ENCODE measurements around the gene TMPRSS11A. TPM values are rescaled to one million over a fixed set of nuclear protein-coding genes. Genes with fewer than 3 reads are reported as not detected.

The TMPRSS11A gene
- total RNA-seq, 4 donors from 2014 or later = not detected

GRCh38 chr4:67941074-67941473 is 22.2 kb downstream of the TMPRSS11A start:
- intact Hi-C loops (cut with DNase I; ENCODE audit: low total_unique reads) (no loop called here), in situ Hi-C loops (cut with MboI; ENCODE audit: low sequenced_read_pairs in 4 of 4) (no loop called here)
- Histone ChIP-seq H3K4me1 (no peaks in the 10 kb centered on the region), H3K27ac (no peak overlapping the region), H3K4me3 (no peak overlapping the region), H3K36me3 (no peaks in the 10 kb centered on the region), H3K27me3 (no peaks in the 10 kb centered on the region), H3K9me3 (peaks cover 0 to 5% (median 0%) of the 10 kb centered on the region in 3 donors)
- no peak for TF ChIP-seq CTCF (IDR thresholded peaks at IDR 0.05 in 4 of 5, conservative IDR thresholded peaks at IDR 0.05 in 1 of 5)
- no peak for TF ChIP-seq POLR2A (IDR thresholded peaks at IDR 0.05)
- ATAC-seq = no peak
- DNase-seq = no peak

GRCh38 chr4:67940506-67940905 is 22.8 kb downstream of the TMPRSS11A start:
- intact Hi-C loops (cut with DNase I; ENCODE audit: low total_unique reads) (no loop called here), in situ Hi-C loops (cut with MboI; ENCODE audit: low sequenced_read_pairs in 4 of 4) (no loop called here)
- no peaks in the 10 kb centered on the region for H3K36me3 ChIP-seq
- no peak overlapping the region for H3K4me3 ChIP-seq
- H3K9me3 ChIP-seq = peaks cover 0 to 5% (median 0%) of the 10 kb centered on the region in 3 donors
- no peaks in the 10 kb centered on the region for H3K27me3 ChIP-seq
- ATAC-seq = no peak
- no peaks in the 10 kb centered on the region for H3K4me1 ChIP-seq
- TF ChIP-seq CTCF (IDR thresholded peaks at IDR 0.05 in 4 of 5, conservative IDR thresholded peaks at IDR 0.05 in 1 of 5) = no peak
- TF ChIP-seq POLR2A (IDR thresholded peaks at IDR 0.05) = no peak
- H3K27ac ChIP-seq = no peak overlapping the region
- DNase-seq = no peak

- Histone ChIP-seq H3K27me3 (no peaks in the 10 kb centered on the region), H3K36me3 (no peaks in the 10 kb centered on the region), H3K4me1 (no peaks in the 10 kb centered on the region), H3K9me3 (peaks cover 0 to 5% (median 0%) of the 10 kb centered on the region in 3 donors), H3K4me3 (no peak overlapping the region), H3K27ac (no peak overlapping the region)
- DNase-seq (no peak), ATAC-seq (no peak)
- TF ChIP-seq POLR2A (IDR thresholded peaks at IDR 0.05) = no peak
- no peak for TF ChIP-seq CTCF (IDR thresholded peaks at IDR 0.05 in 4 of 5, conservative IDR thresholded peaks at IDR 0.05 in 1 of 5)
- in situ Hi-C loops (cut with MboI; ENCODE audit: low sequenced_read_pairs in 4 of 4) (no loop called here), intact Hi-C loops (cut with DNase I; ENCODE audit: low total_unique reads) (no loop called here)
These were observed 24.1 kb downstream of the TMPRSS11A start for GRCh38 chr4:67939195-67939594.

GRCh38 chr4:67935888-67936287 is 27.4 kb downstream of the TMPRSS11A start:
- Histone ChIP-seq H3K4me3 (no peak overlapping the region), H3K9me3 (peaks cover 0 to 5% (median 0%) of the 10 kb centered on the region in 3 donors), H3K27ac (no peak overlapping the region), H3K4me1 (no peaks in the 10 kb centered on the region), H3K27me3 (no peaks in the 10 kb centered on the region), H3K36me3 (no peaks in the 10 kb centered on the region)
- DNase-seq (no peak), ATAC-seq (no peak)
- intact Hi-C loops (cut with DNase I; ENCODE audit: low total_unique reads) = no loop called here
- TF ChIP-seq POLR2A (IDR thresholded peaks at IDR 0.05) (no peak), CTCF (IDR thresholded peaks at IDR 0.05 in 4 of 5, conservative IDR thresholded peaks at IDR 0.05 in 1 of 5) (no peak)
- in situ Hi-C loops (cut with MboI; ENCODE audit: low sequenced_read_pairs in 4 of 4) = no loop called here

- TF ChIP-seq CTCF (IDR thresholded peaks at IDR 0.05 in 4 of 5, conservative IDR thresholded peaks at IDR 0.05 in 1 of 5) (no peak), POLR2A (IDR thresholded peaks at IDR 0.05) (no peak)
- no peak overlapping the region for H3K27ac ChIP-seq
- H3K9me3 ChIP-seq = peaks cover 0 to 5% (median 0%) of the 10 kb centered on the region in 3 donors
- DNase-seq (no peak), ATAC-seq (no peak)
- no peaks in the 10 kb centered on the region for H3K36me3 ChIP-seq
- intact Hi-C loops (cut with DNase I; ENCODE audit: low total_unique reads) = no loop called here
- H3K27me3 ChIP-seq = no peaks in the 10 kb centered on the region
- in situ Hi-C loops (cut with MboI; ENCODE audit: low sequenced_read_pairs in 4 of 4) = no loop called here
- H3K4me3 ChIP-seq = no peak overlapping the region
- no peaks in the 10 kb centered on the region for H3K4me1 ChIP-seq
These were observed 28.7 kb downstream of the TMPRSS11A start for GRCh38 chr4:67934628-67935027.

Data from gastrocnemius medialis (tissue), 4 donors.